GM12801 (cell line): Measurements from ENCODE around the gene EFNA3.

Experiments used
- CTCF ChIP-seq: IDR thresholded peaks from one replicate; pipeline ENCODE4 v1.5.1; 2011; ENCODE audit warnings: control low read depth; ENCODE audit not compliant: insufficient read length; ENCODE audit errors: extremely low read depth

The EFNA3 gene

GRCh38 chr1:155116113-155116764, 37.6 kb downstream of the EFNA3 start:
- TF ChIP-seq CTCF = no peak

DNA sequence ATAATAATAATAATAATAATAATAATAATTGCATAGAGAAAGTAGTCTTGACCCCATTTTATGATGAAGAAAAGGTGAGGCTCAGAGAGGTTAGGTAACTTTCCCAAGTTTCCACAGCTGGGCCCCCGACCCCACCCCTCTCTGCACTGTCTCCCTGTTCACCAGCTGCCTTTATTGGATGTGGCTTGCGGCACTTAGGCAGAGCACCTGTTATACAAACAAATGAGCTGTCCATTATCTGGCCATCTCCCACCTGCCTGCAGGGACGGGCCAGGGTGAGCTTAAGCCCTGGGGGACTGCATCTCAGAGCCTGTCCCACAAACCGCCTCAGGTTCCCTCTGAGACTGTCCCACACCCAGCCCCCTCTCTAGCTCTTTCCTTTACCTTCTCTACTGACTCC, 39.0 kb downstream of the EFNA3 start:
- no peak for TF ChIP-seq CTCF

- no peak for TF ChIP-seq CTCF
Observed at GRCh38 chr1:155120253-155120652, 41.6 kb downstream of the EFNA3 start.

DNA sequence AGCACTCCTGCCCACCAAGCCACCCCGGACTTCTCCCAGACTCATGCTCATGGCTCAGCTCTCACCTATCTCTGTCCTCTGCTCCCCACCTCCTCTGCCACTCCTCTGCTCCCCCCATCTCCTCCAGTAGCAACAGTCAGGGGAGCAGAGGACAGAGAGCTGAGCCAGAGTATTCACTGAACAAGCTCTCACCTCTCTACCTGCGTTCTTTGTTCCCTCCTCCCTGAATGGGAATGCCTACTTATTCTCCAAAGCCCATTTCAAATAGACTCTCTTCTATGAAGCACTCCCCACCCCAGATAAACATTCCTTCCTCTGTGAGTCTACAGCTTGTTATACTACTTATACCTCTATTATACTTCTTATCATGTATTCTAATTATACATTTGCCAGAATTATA, 42.6 kb downstream of the EFNA3 start:
- TF ChIP-seq CTCF = no peak

- TF ChIP-seq CTCF = no peak
Observed at GRCh38 chr1:155122308-155122707, 43.7 kb downstream of the EFNA3 start.

GRCh38 chr1:155123801-155124200, 45.2 kb downstream of the EFNA3 start:
- TF ChIP-seq CTCF = no peak

DNA sequence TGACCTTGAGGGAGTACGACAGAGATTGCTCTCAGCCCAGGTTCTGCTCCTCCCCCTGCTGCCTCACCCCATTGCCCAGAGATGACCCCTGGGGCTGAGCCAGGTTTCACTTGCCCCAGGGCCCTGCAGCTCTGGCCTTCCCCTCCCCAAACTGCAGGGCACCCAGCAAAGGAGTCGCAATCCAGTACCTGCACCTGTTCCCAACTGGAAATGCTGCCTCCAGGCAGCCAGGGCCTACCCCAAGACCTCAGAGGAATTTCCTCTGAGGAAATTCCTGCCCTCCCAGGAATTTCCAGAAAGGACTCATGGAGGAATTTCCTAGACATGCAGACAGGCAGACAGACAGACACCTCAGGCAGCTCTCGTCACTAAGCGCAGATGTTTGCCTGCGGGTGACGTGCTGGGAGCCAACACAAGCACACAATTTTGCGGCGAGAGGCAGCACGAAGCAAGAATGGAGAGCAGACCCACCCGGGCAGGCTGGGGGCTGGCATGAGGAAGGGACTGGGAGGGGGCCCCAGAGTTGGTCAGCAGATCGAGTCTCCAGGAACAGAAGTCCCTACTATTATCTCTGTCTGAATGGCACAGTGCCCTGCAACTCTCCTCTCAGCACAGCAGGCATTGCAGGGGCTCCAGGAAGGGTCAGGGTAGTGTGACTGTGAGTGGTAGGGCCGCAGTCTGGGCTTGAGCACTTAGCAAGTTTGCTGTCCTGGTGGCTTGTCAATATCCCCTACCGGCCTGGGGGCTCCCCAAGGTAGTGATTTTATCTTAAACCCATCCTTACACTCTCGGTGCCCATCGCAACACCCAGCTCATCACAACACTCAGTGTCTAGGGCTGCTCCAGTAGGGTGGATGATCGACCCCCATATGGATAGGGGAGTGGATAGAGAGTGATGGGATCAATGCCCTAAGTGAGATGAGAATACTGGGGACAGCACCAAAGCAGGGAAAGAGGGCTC, 46.1 kb downstream of the EFNA3 start:
- TF ChIP-seq CTCF = no peak
